Parathyroid adenoma (tissue), 2 donors: ENCODE results near the gene TMEM131L.
"Not testable (repeated sequence)": the region's sequence is repeated elsewhere in the genome, so short reads cannot be mapped to it uniquely, and the experiment has no call there.

Source experiments
- H2AFZ ChIP-seq: fragments of 300-600 bp; sonication (generic); one replicate; pipeline ENCODE4 v1.7.0; 2017; ENCODE audit warnings: antibody characterized with exemption, mild to moderate bottlenecking
- H3K27ac ChIP-seq: fragments of 300-600 bp; sonication (generic); one replicate; pipeline ENCODE4 v1.7.0; 2017
- H3K27me3 ChIP-seq: fragments of 300-600 bp; sonication (generic); one replicate; pipeline ENCODE4 v1.7.0; 2017; ENCODE audit warnings: low read length; ENCODE audit not compliant: control insufficient read depth, insufficient read depth
- H3K36me3 ChIP-seq: fragments of 300-600 bp; sonication (generic); one replicate; pipeline ENCODE4 v1.7.0; 2017; ENCODE audit warnings: low read length; ENCODE audit not compliant: control insufficient read depth, insufficient read depth
- H3K4me1 ChIP-seq: fragments of 300-600 bp; sonication (generic); one replicate; pipeline ENCODE4 v1.7.0; 2017; ENCODE audit warnings: control low read depth
- H3K4me2 ChIP-seq: fragments of 300-600 bp; sonication (generic); one replicate; pipeline ENCODE4 v1.7.0; 2017; ENCODE audit warnings: low read length
- H3K4me3 ChIP-seq: fragments of 300-600 bp; sonication (generic); one replicate; pipeline ENCODE4 v1.7.0; 2017; ENCODE audit warnings: low read depth, low read length
- H3K79me2 ChIP-seq: fragments of 300-600 bp; sonication (generic); one replicate; pipeline ENCODE4 v1.7.0; 2017; ENCODE audit warnings: control low read depth
- H3K9ac ChIP-seq: fragments of 300-600 bp; sonication (generic); one replicate; pipeline ENCODE4 v1.7.0; 2017; ENCODE audit warnings: mild to moderate bottlenecking
- H3K9me3 ChIP-seq: fragments of 300-600 bp; sonication (generic); one replicate; pipeline ENCODE4 v1.7.0; 2017; ENCODE audit warnings: low read length; ENCODE audit not compliant: control insufficient read depth
- TF ChIP-seq, protein P1 (sequence below): fragments of 300-600 bp; sonication (generic); IDR thresholded peaks from one replicate; pipeline ENCODE4 v1.7.0; 2017; ENCODE audit warnings: antibody characterized with exemption, mild to moderate bottlenecking
- donor health status: primary hyperparathyroidism.

TMEM131L gene, protein sequence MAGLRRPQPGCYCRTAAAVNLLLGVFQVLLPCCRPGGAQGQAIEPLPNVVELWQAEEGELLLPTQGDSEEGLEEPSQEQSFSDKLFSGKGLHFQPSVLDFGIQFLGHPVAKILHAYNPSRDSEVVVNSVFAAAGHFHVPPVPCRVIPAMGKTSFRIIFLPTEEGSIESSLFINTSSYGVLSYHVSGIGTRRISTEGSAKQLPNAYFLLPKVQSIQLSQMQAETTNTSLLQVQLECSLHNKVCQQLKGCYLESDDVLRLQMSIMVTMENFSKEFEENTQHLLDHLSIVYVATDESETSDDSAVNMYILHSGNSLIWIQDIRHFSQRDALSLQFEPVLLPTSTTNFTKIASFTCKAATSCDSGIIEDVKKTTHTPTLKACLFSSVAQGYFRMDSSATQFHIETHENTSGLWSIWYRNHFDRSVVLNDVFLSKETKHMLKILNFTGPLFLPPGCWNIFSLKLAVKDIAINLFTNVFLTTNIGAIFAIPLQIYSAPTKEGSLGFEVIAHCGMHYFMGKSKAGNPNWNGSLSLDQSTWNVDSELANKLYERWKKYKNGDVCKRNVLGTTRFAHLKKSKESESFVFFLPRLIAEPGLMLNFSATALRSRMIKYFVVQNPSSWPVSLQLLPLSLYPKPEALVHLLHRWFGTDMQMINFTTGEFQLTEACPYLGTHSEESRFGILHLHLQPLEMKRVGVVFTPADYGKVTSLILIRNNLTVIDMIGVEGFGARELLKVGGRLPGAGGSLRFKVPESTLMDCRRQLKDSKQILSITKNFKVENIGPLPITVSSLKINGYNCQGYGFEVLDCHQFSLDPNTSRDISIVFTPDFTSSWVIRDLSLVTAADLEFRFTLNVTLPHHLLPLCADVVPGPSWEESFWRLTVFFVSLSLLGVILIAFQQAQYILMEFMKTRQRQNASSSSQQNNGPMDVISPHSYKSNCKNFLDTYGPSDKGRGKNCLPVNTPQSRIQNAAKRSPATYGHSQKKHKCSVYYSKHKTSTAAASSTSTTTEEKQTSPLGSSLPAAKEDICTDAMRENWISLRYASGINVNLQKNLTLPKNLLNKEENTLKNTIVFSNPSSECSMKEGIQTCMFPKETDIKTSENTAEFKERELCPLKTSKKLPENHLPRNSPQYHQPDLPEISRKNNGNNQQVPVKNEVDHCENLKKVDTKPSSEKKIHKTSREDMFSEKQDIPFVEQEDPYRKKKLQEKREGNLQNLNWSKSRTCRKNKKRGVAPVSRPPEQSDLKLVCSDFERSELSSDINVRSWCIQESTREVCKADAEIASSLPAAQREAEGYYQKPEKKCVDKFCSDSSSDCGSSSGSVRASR (N-terminal part only)

DNA sequence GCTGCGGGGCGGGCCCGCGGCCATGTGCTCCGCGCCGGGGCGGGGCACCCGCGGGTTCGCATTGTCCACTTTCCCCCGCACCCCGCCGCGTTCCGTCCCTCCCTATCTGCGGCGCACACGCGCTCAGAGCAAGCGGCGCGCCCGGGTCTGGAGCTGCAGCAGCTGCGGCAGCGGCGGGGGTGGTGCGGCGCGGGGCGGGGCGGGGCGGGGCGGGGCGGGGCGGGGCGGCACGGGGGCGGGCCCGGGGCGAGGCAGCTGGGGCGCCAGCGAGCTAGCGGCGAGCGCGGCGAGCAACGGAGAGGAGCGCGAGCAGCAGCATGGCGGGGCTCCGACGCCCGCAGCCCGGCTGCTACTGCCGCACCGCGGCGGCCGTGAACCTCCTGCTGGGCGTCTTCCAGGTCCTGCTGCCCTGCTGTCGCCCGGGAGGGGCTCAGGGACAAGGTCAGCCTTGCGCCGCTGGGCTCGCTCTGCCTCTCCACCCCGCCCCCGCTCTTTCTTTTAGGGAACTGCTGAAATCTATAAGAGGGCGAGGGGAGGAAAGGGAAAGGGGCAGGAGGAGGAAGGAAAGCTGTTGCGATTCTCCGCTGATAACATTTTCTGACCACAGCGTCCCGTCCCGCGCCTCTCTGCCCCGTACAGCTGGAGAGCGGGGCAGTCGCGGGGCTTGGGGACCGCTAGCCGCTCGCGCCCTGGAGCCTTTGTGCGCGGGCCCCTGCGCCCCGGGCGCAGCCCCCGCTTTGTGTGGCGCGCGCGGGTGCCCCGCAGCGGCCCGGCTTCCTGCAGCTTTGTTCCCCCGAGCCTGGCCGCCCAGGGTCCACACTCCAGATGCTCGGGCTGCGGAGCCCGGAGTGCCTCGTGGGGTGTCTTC lies at the start of gene TMEM131L:
Gene TMEM131L, plus strand, starts transcription at position 280 of the 868 bp plus-strand sequence. Its CDS starts 38 bp downstream, at position 318.
- no peaks in the 10 kb centered on the region for H3K27me3 ChIP-seq
- H3K27ac ChIP-seq = peak within 1 kb of the TSS; percentile 63
- peaks cover 2% of the 10 kb centered on the region for H3K4me1 ChIP-seq

DNA sequence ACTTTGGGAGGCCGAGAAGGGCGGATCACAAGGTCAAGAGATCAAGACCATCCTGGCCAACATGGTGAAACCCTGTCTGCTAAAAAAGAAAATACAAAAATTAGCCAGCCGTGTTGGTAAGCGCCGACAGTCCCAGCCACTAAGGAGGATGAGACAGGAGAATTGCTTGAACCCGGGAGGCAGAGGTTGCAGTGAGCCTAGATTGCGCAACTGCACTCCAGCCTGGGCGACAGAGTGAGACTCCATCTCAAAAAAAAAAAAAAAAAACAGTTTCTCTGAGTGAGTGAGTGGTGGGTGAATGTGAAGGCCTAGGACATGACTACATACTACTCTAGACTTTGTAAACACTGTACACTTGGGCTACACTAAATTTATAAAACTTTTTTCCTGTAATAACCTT lies 49.7 kb upstream of the TMEM131L start:
- not testable (repeated sequence) for H3K4me2 ChIP-seq, H3K9me3 ChIP-seq, H3K36me3 ChIP-seq, H3K79me2 ChIP-seq, H3K4me1 ChIP-seq, H3K27me3 ChIP-seq, H3K27ac ChIP-seq, H3K9ac ChIP-seq, H2AFZ ChIP-seq, H3K4me3 ChIP-seq

More for the DNA sequence above, at the start of gene TMEM131L:
- H3K36me3 ChIP-seq = no peaks in the 10 kb centered on the region
- no peak within 1 kb of the TSS for H3K9ac ChIP-seq
- peak within 1 kb of the TSS; percentile 89 for H3K4me2 ChIP-seq
- no peaks in the 10 kb centered on the region for H3K79me2 ChIP-seq
- TF ChIP-seq, protein P1, sequence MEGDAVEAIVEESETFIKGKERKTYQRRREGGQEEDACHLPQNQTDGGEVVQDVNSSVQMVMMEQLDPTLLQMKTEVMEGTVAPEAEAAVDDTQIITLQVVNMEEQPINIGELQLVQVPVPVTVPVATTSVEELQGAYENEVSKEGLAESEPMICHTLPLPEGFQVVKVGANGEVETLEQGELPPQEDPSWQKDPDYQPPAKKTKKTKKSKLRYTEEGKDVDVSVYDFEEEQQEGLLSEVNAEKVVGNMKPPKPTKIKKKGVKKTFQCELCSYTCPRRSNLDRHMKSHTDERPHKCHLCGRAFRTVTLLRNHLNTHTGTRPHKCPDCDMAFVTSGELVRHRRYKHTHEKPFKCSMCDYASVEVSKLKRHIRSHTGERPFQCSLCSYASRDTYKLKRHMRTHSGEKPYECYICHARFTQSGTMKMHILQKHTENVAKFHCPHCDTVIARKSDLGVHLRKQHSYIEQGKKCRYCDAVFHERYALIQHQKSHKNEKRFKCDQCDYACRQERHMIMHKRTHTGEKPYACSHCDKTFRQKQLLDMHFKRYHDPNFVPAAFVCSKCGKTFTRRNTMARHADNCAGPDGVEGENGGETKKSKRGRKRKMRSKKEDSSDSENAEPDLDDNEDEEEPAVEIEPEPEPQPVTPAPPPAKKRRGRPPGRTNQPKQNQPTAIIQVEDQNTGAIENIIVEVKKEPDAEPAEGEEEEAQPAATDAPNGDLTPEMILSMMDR = no peak
- no peaks in the 10 kb centered on the region for H3K9me3 ChIP-seq
- H2AFZ ChIP-seq = peak within 1 kb of the TSS; percentile 96
- H3K4me3 ChIP-seq = peak within 1 kb of the TSS; percentile 73

DNA sequence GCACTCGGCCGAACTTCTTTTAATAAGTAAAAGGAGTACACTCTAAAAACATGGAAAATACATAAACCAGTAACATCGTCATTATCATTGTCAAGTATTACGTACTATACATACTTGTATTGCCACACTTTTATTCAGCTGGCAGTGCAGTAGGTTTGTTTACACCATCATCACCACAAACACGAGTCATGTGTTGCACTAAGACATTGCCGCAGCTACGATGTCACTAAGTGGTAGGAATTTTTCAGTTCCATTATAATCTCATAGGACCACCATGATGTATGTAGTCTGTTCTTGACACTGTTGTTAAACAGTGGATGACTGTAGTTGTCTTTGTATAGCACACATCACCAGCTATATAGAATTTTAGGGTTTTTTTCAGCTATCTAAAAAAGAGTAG lies 48.0 kb upstream of the TMEM131L start:
- H3K36me3 ChIP-seq = no peaks in the 10 kb centered on the region
- H3K4me2 ChIP-seq = no peak overlapping the region
- no peaks in the 10 kb centered on the region for H3K27me3 ChIP-seq
- TF ChIP-seq, protein P1 = no peak
- no peaks in the 10 kb centered on the region for H3K79me2 ChIP-seq
- H3K9ac ChIP-seq = no peak overlapping the region
- no peak overlapping the region for H2AFZ ChIP-seq
- H3K4me3 ChIP-seq = no peak overlapping the region
- no peaks in the 10 kb centered on the region for H3K9me3 ChIP-seq
- no peaks in the 10 kb centered on the region for H3K4me1 ChIP-seq
- no peak overlapping the region for H3K27ac ChIP-seq

DNA sequence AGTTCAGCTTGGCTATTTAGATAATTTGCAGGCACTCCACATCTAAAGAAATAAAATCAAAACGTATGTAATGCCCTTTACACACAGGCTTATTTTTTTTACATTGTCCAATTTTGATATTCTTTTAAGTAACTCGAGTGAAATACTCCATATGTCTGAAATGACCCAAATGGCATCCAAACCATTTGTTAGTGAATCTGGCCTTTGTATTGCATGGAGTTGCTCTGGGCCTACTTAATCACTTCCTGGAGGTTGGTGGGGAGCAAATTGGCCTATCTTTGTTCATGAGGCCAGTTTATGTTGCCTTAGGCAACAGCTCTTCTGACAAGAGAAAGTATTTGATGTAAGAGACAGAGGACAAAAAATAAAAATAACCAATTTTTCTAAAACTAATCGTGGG lies 47.6 kb upstream of the TMEM131L start:
- H3K9ac ChIP-seq = no peak overlapping the region
- H2AFZ ChIP-seq = no peak overlapping the region
- H3K27me3 ChIP-seq = no peaks in the 10 kb centered on the region
- TF ChIP-seq, protein P1 = no peak
- no peaks in the 10 kb centered on the region for H3K4me1 ChIP-seq
- H3K4me2 ChIP-seq = no peak overlapping the region
- no peaks in the 10 kb centered on the region for H3K9me3 ChIP-seq
- H3K4me3 ChIP-seq = no peak overlapping the region
- no peak overlapping the region for H3K27ac ChIP-seq
- H3K79me2 ChIP-seq = no peaks in the 10 kb centered on the region
- H3K36me3 ChIP-seq = no peaks in the 10 kb centered on the region
